Natural killer cell treated with Interleukin-12 subunit alpha and Interleukin-12 subunit beta and Interleukin-15 and Interleukin-18, amount 100 ng/mL, for 72 hours (primary cell): Measurements from ENCODE around the gene TBRG1. TPM values are rescaled to one million over a fixed set of nuclear protein-coding genes. Genes with fewer than 3 reads are reported as not detected.

Source experiments
- ATAC-seq, 2 donors: fragments of 150-1000 bp; cut with Tn5 transposase in 1 of 2; sonication (Bioruptor Pico), chemical (Tn5 transposase) in 1 of 2; 2 replicates each; pipeline ENCODE4 v1.10.0; 2021
- DNase-seq: peaks from one replicate; pipeline ENCODE4 v3.0.0; 2022; ENCODE audit warnings: low spot score
- H3K27ac Mint-ChIP-seq, 2 donors: 1 replicate in 1 of 2; 2 replicates in 1 of 2; pipeline ENCODE4 v1.8.0; 2022; ENCODE audit warnings: mixed read lengths in 2 of 2, mild to moderate bottlenecking in 1 of 2, moderate library complexity in 1 of 2
- H3K27me3 Mint-ChIP-seq, 2 donors: 1 replicate in 1 of 2; 2 replicates in 1 of 2; pipeline ENCODE4 v1.8.0; 2022; ENCODE audit warnings: mixed read lengths in 2 of 2
- H3K36me3 Mint-ChIP-seq: one replicate; pipeline ENCODE4 v1.8.0; 2022; ENCODE audit warnings: mixed read lengths
- H3K4me1 Mint-ChIP-seq, 2 donors: 1 replicate in 1 of 2; 2 replicates in 1 of 2; pipeline ENCODE4 v1.8.0; 2022; ENCODE audit warnings: low read depth in 2 of 2, mixed read lengths in 2 of 2, mild to moderate bottlenecking in 1 of 2
- H3K4me3 Mint-ChIP-seq: one replicate; pipeline ENCODE4 v1.8.0; 2022; ENCODE audit warnings: mixed read lengths
- H3K9me3 Mint-ChIP-seq: 2 replicates; pipeline ENCODE4 v1.8.0; 2022; ENCODE audit warnings: mixed read lengths
- total RNA-seq, 2 donors: library from RNA; stranded (reverse); gene quantifications; one replicate each; pipeline ENCODE4 v1.2.3, GENCODE V29; 2022

TBRG1 gene
- total RNA-seq, 2 donors from 2014 or later, result 38.2 to 47.7 TPM

GRCh38 chr11:124657904-124658303 is 35.2 kb downstream of the TBRG1 start:
- H3K27ac Mint-ChIP-seq, result no peak overlapping the region

GRCh38 chr11:124658501-124658900 is 35.8 kb downstream of the TBRG1 start:
- H3K36me3 Mint-ChIP-seq, result no peaks in the 10 kb centered on the region
- H3K9me3 Mint-ChIP-seq, result no peaks in the 10 kb centered on the region
- H3K27me3 Mint-ChIP-seq, result no peaks in the 10 kb centered on the region
- DNase-seq (no peak), ATAC-seq (no peak)
- no peaks in the 10 kb centered on the region for H3K4me1 Mint-ChIP-seq
- no peak overlapping the region for H3K27ac Mint-ChIP-seq
- no peak overlapping the region for H3K4me3 Mint-ChIP-seq

More at GRCh38 chr11:124657904-124658303, 35.2 kb downstream of the TBRG1 start:
- ATAC-seq (no peak), DNase-seq (no peak)
- no peaks in the 10 kb centered on the region for H3K36me3 Mint-ChIP-seq
- no peaks in the 10 kb centered on the region for H3K4me1 Mint-ChIP-seq
- no peaks in the 10 kb centered on the region for H3K9me3 Mint-ChIP-seq
- H3K27me3 Mint-ChIP-seq, result no peaks in the 10 kb centered on the region
- H3K4me3 Mint-ChIP-seq, result no peak overlapping the region

DNA sequence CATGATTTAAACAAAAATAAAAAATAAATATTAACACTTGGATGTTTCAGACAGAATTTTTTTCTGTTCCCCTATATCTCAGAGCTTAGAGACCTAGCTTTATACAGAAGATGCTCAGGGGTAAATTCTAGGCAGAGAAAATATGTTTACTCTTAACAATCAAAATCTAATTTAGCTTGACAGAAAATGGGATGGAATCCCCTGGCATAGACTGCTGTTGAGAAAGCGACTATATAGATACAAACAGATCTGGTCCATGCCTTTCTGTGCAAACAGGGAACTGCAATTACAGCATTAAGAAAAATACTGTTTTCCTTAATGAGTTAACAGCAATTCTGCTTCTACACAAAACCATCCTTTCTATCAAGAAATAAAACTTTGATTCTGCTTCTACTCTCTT is 36.3 kb downstream of the TBRG1 start:
- Mint-ChIP-seq H3K9me3 (no peaks in the 10 kb centered on the region), H3K4me1 (no peaks in the 10 kb centered on the region), H3K27me3 (no peaks in the 10 kb centered on the region), H3K27ac (no peak overlapping the region), H3K4me3 (no peak overlapping the region), H3K36me3 (no peaks in the 10 kb centered on the region)
- no peak for ATAC-seq
- DNase-seq, result no peak

DNA sequence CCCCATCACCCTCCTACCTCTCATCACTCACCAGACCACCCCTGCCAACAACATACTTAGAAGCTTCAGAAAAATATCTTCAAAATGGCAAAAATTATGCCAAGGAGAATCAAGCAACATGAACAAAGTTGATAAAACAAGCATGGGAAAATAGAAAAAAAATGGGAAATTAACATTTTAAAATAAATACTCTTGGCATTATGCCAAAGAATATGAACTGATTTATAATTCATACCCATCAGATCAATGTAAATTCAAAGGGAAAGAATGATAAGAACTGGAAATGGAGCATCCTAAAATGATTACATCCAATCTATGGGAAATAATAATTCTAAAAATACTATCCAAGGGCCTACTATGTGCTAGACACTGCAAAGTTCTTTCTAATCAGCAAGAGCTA is 38.9 kb downstream of the TBRG1 start:
- no peak overlapping the region for H3K4me3 Mint-ChIP-seq
- H3K27ac Mint-ChIP-seq, result no peak overlapping the region
- no peaks in the 10 kb centered on the region for H3K36me3 Mint-ChIP-seq
- DNase-seq, result no peak
- H3K4me1 Mint-ChIP-seq, result no peaks in the 10 kb centered on the region
- no peaks in the 10 kb centered on the region for H3K27me3 Mint-ChIP-seq
- no peak for ATAC-seq
- no peaks in the 10 kb centered on the region for H3K9me3 Mint-ChIP-seq

- Mint-ChIP-seq H3K27ac (no peak overlapping the region), H3K4me3 (no peak overlapping the region), H3K36me3 (no peaks in the 10 kb centered on the region), H3K27me3 (no peaks in the 10 kb centered on the region), H3K4me1 (no peaks in the 10 kb centered on the region), H3K9me3 (no peaks in the 10 kb centered on the region)
- DNase-seq, result no peak
- no peak for ATAC-seq
Observed at GRCh38 chr11:124662106-124662505, 39.4 kb downstream of the TBRG1 start.

DNA sequence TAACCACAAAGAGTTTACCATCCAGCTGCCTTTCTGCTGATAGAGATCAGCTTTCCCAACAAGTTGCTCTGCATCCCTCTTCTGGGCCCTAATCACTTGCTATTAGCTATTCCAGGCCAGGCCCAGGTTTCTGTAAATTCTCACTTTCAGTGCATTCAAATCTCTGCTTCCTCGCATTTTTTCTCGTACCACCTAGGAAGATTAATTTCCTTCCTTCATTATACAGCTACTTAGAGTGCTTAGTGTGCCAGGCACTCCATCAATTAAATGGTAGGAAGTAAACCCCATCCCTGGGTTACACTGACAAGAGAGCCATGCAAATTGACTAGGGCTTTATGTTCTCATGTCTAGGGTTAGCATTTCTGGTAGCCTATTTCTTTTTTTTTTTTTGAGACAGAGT is 41.2 kb downstream of the TBRG1 start:
- Mint-ChIP-seq H3K27me3 (no peaks in the 10 kb centered on the region), H3K36me3 (no peaks in the 10 kb centered on the region), H3K9me3 (no peaks in the 10 kb centered on the region), H3K4me1 (no peaks in the 10 kb centered on the region), H3K27ac (no peak overlapping the region), H3K4me3 (no peak overlapping the region)
- DNase-seq (no peak), ATAC-seq (no peak)

- Mint-ChIP-seq H3K4me1 (peaks cover under 1 to 2% of the 10 kb centered on the region in 2 donors), H3K9me3 (no peaks in the 10 kb centered on the region), H3K4me3 (no peak overlapping the region), H3K36me3 (no peaks in the 10 kb centered on the region), H3K27ac (no peak overlapping the region), H3K27me3 (no peaks in the 10 kb centered on the region)
- ATAC-seq (no peak), DNase-seq (no peak)
Observed at GRCh38 chr11:124667601-124668000, 44.9 kb downstream of the TBRG1 start.

DNA sequence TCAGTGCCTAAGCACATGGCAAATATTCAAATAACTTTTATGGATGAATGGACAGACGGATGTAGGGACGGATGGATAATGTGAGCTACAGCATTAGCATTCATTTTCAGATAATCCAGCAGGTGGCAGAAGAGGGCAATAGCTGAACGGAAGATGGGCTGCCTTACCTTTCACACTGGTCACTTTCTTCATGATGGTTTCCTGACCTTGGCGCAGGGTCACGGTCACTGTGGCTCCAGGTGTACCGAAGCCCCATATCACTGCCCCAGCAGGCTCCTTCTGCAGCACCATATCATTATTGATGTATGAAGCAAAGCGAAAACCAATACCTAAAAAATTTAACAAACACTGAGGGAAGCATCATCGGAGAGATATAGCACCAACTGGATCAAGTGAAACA is 46.5 kb downstream of the TBRG1 start:
- Mint-ChIP-seq H3K4me3 (no peak overlapping the region), H3K36me3 (no peaks in the 10 kb centered on the region), H3K27me3 (no peaks in the 10 kb centered on the region), H3K27ac (no peak overlapping the region), H3K4me1 (peaks cover 9 to 12% of the 10 kb centered on the region in 2 donors), H3K9me3 (no peaks in the 10 kb centered on the region)
- ATAC-seq (no peak), DNase-seq (peak; percentile 69)

DNA sequence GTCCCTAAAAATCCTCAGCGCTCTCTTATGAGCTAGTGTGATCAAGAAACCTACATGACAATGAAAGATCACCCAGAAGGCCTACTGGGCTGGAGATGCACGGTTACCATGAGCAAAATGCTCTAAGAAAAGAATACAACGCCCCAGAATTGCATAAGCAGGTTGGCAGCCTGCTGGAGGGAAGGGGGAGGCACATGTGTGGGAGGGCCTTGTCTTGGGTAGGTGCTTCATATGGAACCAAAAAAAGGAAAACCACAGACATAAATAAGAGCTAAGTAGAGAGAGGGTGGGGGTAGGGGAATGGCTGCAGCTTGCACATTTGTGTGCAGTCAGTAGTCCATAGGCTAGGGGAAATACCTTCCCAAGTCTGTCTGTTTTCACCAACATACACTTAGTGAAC is 48.1 kb downstream of the TBRG1 start:
- H3K9me3 Mint-ChIP-seq, result no peaks in the 10 kb centered on the region
- no peak overlapping the region for H3K4me3 Mint-ChIP-seq

GRCh38 chr11:124672536-124673215 is 50.0 kb downstream of the TBRG1 start:
- H3K27ac Mint-ChIP-seq, result peak overlapping the region; percentile 76 to 92
- no peaks in the 10 kb centered on the region for H3K9me3 Mint-ChIP-seq
- H3K36me3 Mint-ChIP-seq, result no peaks in the 10 kb centered on the region
- no peaks in the 10 kb centered on the region for H3K27me3 Mint-ChIP-seq
- DNase-seq (no peak), ATAC-seq (no peak)
- H3K4me3 Mint-ChIP-seq, result peak overlapping the region; percentile 81
- H3K4me1 Mint-ChIP-seq, result peaks cover 12 to 23% of the 10 kb centered on the region in 2 donors

More for the DNA sequence above, 48.1 kb downstream of the TBRG1 start:
- no peaks in the 10 kb centered on the region for H3K36me3 Mint-ChIP-seq
- DNase-seq, result no peak
- H3K4me1 Mint-ChIP-seq, result peaks cover 12 to 23% of the 10 kb centered on the region in 2 donors
- no peak for ATAC-seq
- no peak overlapping the region for H3K27ac Mint-ChIP-seq
- no peaks in the 10 kb centered on the region for H3K27me3 Mint-ChIP-seq

DNA sequence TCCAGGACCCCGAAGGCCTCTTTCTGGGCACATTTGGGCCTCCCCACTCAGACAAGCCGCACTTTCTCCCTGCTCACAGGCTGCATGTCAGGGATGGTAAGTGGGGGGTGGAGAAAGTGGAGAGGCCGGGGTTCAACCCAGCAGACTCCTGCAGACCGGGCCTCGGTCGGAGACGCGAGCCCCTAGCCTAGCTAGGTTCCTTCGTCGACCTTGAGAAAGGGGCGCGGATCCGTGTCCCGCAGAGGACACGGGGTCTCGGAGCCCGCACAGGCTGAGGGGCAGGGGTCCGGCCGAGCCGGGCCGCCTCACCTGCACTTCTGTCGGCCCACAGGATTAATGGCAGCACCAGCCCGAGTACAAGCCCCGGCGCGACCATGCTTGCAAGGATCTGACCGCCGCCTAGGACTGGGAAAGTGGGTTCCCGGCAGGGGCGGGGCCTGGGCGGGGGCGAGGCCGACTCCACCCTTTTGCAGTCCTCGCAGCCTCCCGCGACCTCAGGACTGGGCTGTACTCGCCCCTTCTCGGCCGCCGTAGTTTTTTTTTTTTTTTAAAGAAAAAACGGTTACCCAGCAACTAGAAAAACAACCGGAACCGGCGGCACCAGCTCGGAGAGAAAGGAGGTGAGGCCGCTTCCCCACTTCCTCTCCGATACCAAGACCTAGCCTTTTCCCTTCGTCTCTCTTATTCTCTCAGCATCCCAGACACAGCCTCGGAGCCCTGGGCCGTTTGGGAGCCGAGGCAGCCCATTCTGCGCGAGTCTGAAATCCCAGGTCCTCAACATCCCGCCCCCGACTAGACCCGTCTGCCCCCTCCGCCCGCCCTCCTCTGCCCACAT is 50.9 kb downstream of the TBRG1 start, which contains the start of the genes SIAE and SPA17:
Gene SIAE, minus strand, starts transcription at position 407 of the 835 bp plus-strand sequence. Its CDS starts 31 bp downstream, at position 376.
Gene SPA17, plus strand, starts transcription at position 572 of the 835 bp plus-strand sequence. CDS start 1,361 bp downstream, outside the sequence.
- Mint-ChIP-seq H3K27ac (peak within 1 kb of the TSS; percentile 76 to 92), H3K27me3 (peaks cover 0 to 9% of the 10 kb centered on the region in 2 donors), H3K36me3 (no peaks in the 10 kb centered on the region), H3K4me1 (peaks cover 12 to 23% of the 10 kb centered on the region in 2 donors), H3K9me3 (no peaks in the 10 kb centered on the region), H3K4me3 (peak within 1 kb of the TSS; percentile 81)
- peak; percentile 92 for DNase-seq
- ATAC-seq, result peak; percentile 97 to 98

- H3K27me3 Mint-ChIP-seq, result peaks cover 0 to 9% of the 10 kb centered on the region in 2 donors
- peaks cover 12 to 23% of the 10 kb centered on the region in 2 donors for H3K4me1 Mint-ChIP-seq
- no peak for ATAC-seq
- DNase-seq, result no peak
- peak overlapping the region; percentile 81 for H3K4me3 Mint-ChIP-seq
- peak overlapping the region; percentile 76 to 92 for H3K27ac Mint-ChIP-seq
- H3K9me3 Mint-ChIP-seq, result no peaks in the 10 kb centered on the region
- no peaks in the 10 kb centered on the region for H3K36me3 Mint-ChIP-seq
Observed at GRCh38 chr11:124674168-124674517, 51.5 kb downstream of the TBRG1 start.

- H3K36me3 Mint-ChIP-seq, result no peaks in the 10 kb centered on the region
- H3K27ac Mint-ChIP-seq, result peak overlapping the region; percentile 76 to 92
- no peaks in the 10 kb centered on the region for H3K9me3 Mint-ChIP-seq
- peaks cover 2 to 9% of the 10 kb centered on the region in 2 donors for H3K27me3 Mint-ChIP-seq
- peaks cover 12 to 23% of the 10 kb centered on the region in 2 donors for H3K4me1 Mint-ChIP-seq
- peak overlapping the region; percentile 81 for H3K4me3 Mint-ChIP-seq
- DNase-seq (no peak), ATAC-seq (no peak)
Observed at GRCh38 chr11:124674571-124674970, 51.9 kb downstream of the TBRG1 start.

- Mint-ChIP-seq H3K4me1 (peaks cover 12 to 23% of the 10 kb centered on the region in 2 donors), H3K4me3 (no peak overlapping the region), H3K36me3 (no peaks in the 10 kb centered on the region), H3K27me3 (peaks cover 6 to 17% of the 10 kb centered on the region in 2 donors), H3K9me3 (no peaks in the 10 kb centered on the region), H3K27ac (no peak overlapping the region)
- DNase-seq (no peak), ATAC-seq (no peak)
Observed at GRCh38 chr11:124676386-124676785, 53.7 kb downstream of the TBRG1 start.
